Measurements from ENCODE around the gene ALG12.

DNA sequence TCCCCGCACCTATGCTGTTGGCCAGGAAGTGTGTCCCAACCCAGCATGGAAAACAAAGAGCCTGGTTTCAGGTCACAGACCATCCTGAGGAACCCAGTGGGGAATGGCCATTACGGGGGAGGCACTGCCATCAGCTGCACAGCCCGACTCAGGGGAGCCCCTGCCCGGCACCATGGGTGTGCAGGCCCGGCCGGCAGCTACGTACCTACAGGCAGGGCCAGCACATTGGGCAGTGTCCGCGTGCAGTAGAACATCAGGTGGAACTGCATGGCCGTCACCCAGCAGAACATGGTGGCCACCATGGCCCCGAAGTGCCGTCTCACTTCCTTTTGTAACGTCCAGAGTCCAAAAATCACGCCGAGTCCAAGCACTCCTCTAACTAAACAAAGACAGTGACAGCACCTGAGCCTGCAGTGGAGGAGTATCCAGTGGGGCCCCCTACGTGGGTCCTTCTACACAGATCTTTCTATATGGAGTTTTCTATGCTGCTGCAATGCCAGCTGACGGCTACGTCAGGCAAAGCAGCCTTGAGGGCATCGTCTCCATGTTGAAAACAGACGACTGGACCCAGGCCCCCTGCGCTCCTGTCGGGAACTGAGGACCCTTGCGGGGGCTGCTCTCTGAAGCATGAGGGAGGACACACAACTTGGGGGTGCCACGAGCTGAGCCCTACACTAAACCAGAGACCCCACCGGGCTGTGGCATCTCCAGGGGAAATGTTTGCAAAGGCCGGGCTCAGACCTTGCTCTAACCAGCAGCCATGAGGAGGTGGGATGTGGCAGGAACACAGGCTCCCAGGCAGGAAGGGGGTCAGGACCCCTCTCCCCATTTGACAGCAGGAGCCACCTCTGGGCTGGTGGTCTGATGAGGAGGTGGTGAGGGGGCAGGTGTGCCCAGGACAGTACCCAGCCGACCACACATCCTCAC, 7.7 kb downstream of the ALG12 start:
- TF ChIP-seq POLR2A (IDR thresholded peaks at IDR 0.05) (no peak), CTCF (IDR thresholded peaks at IDR 0.05) (no peak)

Data from stomach (tissue), 4 donors.